HCT116 (cell line): ENCODE data around the gene MORF4L1. TPM values are rescaled to one million over a fixed set of nuclear protein-coding genes. Genes with fewer than 3 reads are reported as not detected.
"Not testable (repeated sequence)": the region's sequence is repeated elsewhere in the genome, so short reads cannot be mapped to it uniquely, and the experiment has no call there.

Source experiments
- ATAC-seq: fragments of 200-7000 bp; cut with Tn5 transposase; 2 replicates; pipeline ENCODE4 v1.9.1; 2020; ENCODE audit warnings: mild to moderate bottlenecking, moderate library complexity
- BruUV-seq: library from RNA; stranded (reverse); fragments of 400-500 nt; replicated peaks from 2 replicates; lab custom pipeline; 2021; lab: Mats Ljungman, UMichigan
- CTCF ChIA-PET: fragments of 300-600 bp; sonication (Branson Sonifier 250); formaldehyde crosslinking; loops from one replicate; lab custom pipeline; 2021; ENCODE audit warnings: antibody characterized with exemption; lab: Charles Lee
- POLR2A ChIA-PET: fragments of 300-600, 350-600 bp; sonication (Branson Sonifier 250); formaldehyde crosslinking; loops from one replicate; lab custom pipeline; 2021; ENCODE audit warnings: antibody characterized with exemption; lab: Charles Lee
- RAD21 ChIA-PET, 2 experiments: fragments of 300-600 bp; sonication (Branson Sonifier 250); formaldehyde crosslinking; loops; one replicate each; lab custom pipeline; 2023; ENCODE audit warnings: low total read pairs in 2 of 2; ENCODE audit not compliant: uncharacterized antibody in 2 of 2, unreplicated experiment in 2 of 2, low non-redundant PET in 1 of 2; lab: Charles Lee
- DNase-seq: peaks from one replicate; pipeline ENCODE4 v3.0.0-alpha.2; 2010; ENCODE audit warnings: low read depth, low spot score
- H2AFZ ChIP-seq: fragments of 200-600 bp; shearing (Covaris generic), sonication (generic); 2 replicates; pipeline ENCODE4 v1.6.1; 2017; ENCODE audit warnings: low read depth, mixed run types, mixed read lengths, antibody characterized with exemption, low read length; ENCODE audit not compliant: poor library complexity, severe bottlenecking
- H3K27ac ChIP-seq: 2 replicates; pipeline ENCODE4 v1.5.1; 2012; ENCODE audit warnings: low read depth, low read length
- H3K27me3 ChIP-seq: fragments of 200-600 bp; sonication (generic); 2 replicates; pipeline ENCODE4 v1.6.1; 2016; ENCODE audit warnings: mixed run types, low read length, mixed read lengths; ENCODE audit not compliant: insufficient read depth
- H3K36me3 ChIP-seq, 2 experiments: fragments of 200-500 bp in 1 of 2; fragments of 200-600 bp in 1 of 2; sonication (Bioruptor generic) in 1 of 2; sonication (generic) in 1 of 2; 2 replicates each; pipeline versions ENCODE4 v1.5.1 to v1.6.1; 2014 to 2016; ENCODE audit warnings: low read length in 2 of 2, inconsistent platforms in 1 of 2, mixed read lengths in 1 of 2, mixed run types in 1 of 2; ENCODE audit not compliant: insufficient read depth in 2 of 2, control insufficient read depth in 1 of 2
- H3K4me1 ChIP-seq, 2 experiments: fragments of 200-600 bp in 1 of 2; sonication (generic) in 1 of 2; 2 replicates each; pipeline versions ENCODE4 v1.5.1 to v1.6.1; 2012 to 2017; ENCODE audit warnings: low read length in 2 of 2, inconsistent platforms in 1 of 2, mild to moderate bottlenecking in 1 of 2, mixed read lengths in 1 of 2, mixed run types in 1 of 2, moderate library complexity in 1 of 2; ENCODE audit not compliant: insufficient read depth in 2 of 2, control insufficient read depth in 1 of 2
- H3K4me2 ChIP-seq: fragments of 200-600 bp; sonication (generic); 2 replicates; pipeline ENCODE4 v1.6.1; 2017; ENCODE audit warnings: mixed run types, low read length, mixed read lengths
- H3K4me3 ChIP-seq, 2 experiments: fragments of 200-600 bp in 1 of 2; sonication (generic) in 1 of 2; replicated peaks in 1 of 2; 2 replicates each; pipeline ENCODE4 v1.5.1; 2011 to 2016; ENCODE audit warnings: low read length in 2 of 2, control low read depth in 1 of 2, low read depth in 1 of 2, mild to moderate bottlenecking in 1 of 2, mixed read lengths in 1 of 2, mixed run types in 1 of 2
- H3K79me2 ChIP-seq: fragments of 200-600 bp; sonication (generic); 2 replicates; pipeline ENCODE4 v1.6.1; 2017; ENCODE audit warnings: mild to moderate bottlenecking, mixed run types, low read length, moderate library complexity, mixed read lengths; ENCODE audit not compliant: insufficient read depth
- H3K9ac ChIP-seq: fragments of 200-600 bp; sonication (generic); 2 replicates; pipeline ENCODE4 v1.6.1; 2016; ENCODE audit warnings: low read length, mixed read lengths
- H3K9me2 ChIP-seq: fragments of 200-600 bp; sonication (generic), shearing (Covaris generic); 2 replicates; pipeline ENCODE4 v1.6.1; 2017; ENCODE audit warnings: mixed run types, mild to moderate bottlenecking, moderate library complexity; ENCODE audit not compliant: insufficient read depth
- H3K9me3 ChIP-seq, 2 experiments: fragments of 200-500 bp in 1 of 2; fragments of 200-600 bp in 1 of 2; sonication (Bioruptor generic) in 1 of 2; sonication (generic) in 1 of 2; 2 replicates each; pipeline ENCODE4 v1.6.1; 2014 to 2017; ENCODE audit warnings: low read length in 2 of 2, mixed read lengths in 2 of 2, inconsistent platforms in 1 of 2, low read depth in 1 of 2, mild to moderate bottlenecking in 1 of 2, mixed run types in 1 of 2, moderate library complexity in 1 of 2; ENCODE audit not compliant: control insufficient read depth in 1 of 2, insufficient read depth in 1 of 2
- H4K20me1 ChIP-seq: fragments of 200-600 bp; sonication (generic), shearing (Covaris generic); 2 replicates; pipeline ENCODE4 v1.6.1; 2017; ENCODE audit warnings: mixed run types, mild to moderate bottlenecking, moderate library complexity; ENCODE audit not compliant: insufficient read depth
- CBX3 ChIP-seq: IDR thresholded peaks from 2 replicates; pipeline ENCODE4 v1.6.1; 2012; ENCODE audit warnings: low read depth
- CEBPB ChIP-seq: IDR thresholded peaks from 2 replicates; pipeline ENCODE4 v1.6.1; 2012; ENCODE audit warnings: low read depth
- EGR1 ChIP-seq: IDR thresholded peaks from 2 replicates; pipeline ENCODE4 v1.6.1; 2012; ENCODE audit warnings: low read depth
- EZH2phosphoT487 ChIP-seq: fragments of 200-600 bp; IDR thresholded peaks from 2 replicates; pipeline ENCODE4 v1.6.1; 2018; ENCODE audit warnings: antibody characterized with exemption, borderline replicate concordance
- FOSL1 ChIP-seq: IDR thresholded peaks from 2 replicates; pipeline ENCODE4 v1.6.1; 2012; ENCODE audit warnings: low read depth
- MAX ChIP-seq: IDR thresholded peaks from 2 replicates; pipeline ENCODE4 v1.6.1; 2012
- POLR2A ChIP-seq: IDR thresholded peaks from 2 replicates; pipeline ENCODE4 v1.7.0; 2011; ENCODE audit warnings: borderline replicate concordance; ENCODE audit not compliant: insufficient read depth, insufficient read length; ENCODE audit errors: extremely low read depth
- RAD21 ChIP-seq: IDR thresholded peaks from 2 replicates; pipeline ENCODE4 v1.6.1; 2012; ENCODE audit warnings: low read depth, mild to moderate bottlenecking
- SP1 ChIP-seq: IDR thresholded peaks from 2 replicates; pipeline ENCODE4 v1.6.1; 2012; ENCODE audit warnings: low read depth
- SRF ChIP-seq: IDR thresholded peaks from 2 replicates; pipeline ENCODE4 v1.6.1; 2012; ENCODE audit warnings: low read depth
- YY1 ChIP-seq: IDR thresholded peaks from 2 replicates; pipeline ENCODE4 v1.6.1; 2011; ENCODE audit warnings: low read length, low read depth, moderate library complexity, mild to moderate bottlenecking; ENCODE audit not compliant: insufficient replicate concordance; ENCODE audit errors: extremely low read depth
- ZNF274 ChIP-seq: fragments of 200-500 bp; sonication (Bioruptor generic); IDR thresholded peaks from 2 replicates; pipeline ENCODE4 v1.6.1; 2014; ENCODE audit warnings: mild to moderate bottlenecking, low read depth, low read length, inconsistent platforms
- intact Hi-C: fragments of 100-400 bp; cut with micrococcal nuclease; formaldehyde crosslinking; loops from 2 replicates; pipeline ENCODE4 v1.10.0; 2022
- total RNA-seq: library from RNA; stranded (reverse); gene quantifications from one replicate; pipeline ENCODE4 v1.2.1, GENCODE V29; 2021; ENCODE audit not compliant: unreplicated experiment

MORF4L1 gene
- total RNA-seq, 1 experiment from 2014 or later: 273 TPM

DNA sequence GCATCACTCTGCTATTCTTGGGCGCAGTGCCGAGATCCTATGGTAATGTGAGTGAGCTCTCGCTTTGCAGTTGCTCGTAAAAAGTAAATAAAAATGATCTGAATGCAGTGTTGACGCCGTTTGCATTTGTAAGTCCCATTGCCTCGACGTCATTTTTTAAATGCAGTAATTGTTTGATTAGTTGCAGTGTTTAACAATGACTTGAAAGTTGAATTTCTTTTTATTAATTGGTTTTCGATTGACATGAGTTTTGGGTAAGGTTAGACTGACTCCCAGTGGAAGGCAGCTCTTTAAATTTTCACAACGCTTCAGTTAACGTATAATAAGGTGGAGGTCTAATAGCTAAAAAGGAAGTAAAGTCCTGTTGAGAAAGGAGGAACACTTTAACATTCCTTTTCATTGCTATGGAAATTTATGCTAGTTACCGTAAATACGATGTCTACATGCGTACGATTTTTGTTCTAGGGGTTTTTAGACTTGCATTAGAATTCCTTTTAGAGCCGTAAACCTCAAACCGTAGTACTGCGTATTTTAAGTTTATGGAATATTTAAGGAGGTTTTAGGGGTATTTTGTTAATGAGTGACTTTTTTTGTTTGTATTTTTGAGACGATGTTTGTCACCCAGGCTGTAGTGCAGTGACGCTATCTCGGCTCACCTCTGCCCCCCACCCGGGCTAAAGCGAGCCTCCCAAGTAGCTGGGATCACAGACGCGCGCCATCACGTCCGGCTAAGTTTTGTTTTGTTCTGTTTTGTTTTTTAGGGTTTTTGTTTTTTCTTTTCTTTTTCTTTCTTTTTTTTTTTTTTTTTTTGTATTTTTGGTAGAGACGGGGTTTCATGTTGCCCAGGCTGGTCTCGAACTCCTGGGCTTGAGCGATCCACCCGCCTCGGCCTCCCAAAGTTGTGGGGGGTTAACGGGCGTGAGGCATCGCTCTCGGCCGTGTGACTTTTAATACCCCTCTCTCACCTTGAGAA lies 1.4 kb downstream of the MORF4L1 start (continued):
- no peak for TF ChIP-seq POLR2A

- no peaks in the 10 kb centered on the region for H3K27me3 ChIP-seq
- no peak overlapping the region for H3K27ac ChIP-seq
- DNase-seq: no peak
- no TSS peak for BruUV-seq
- H4K20me1 ChIP-seq: peaks cover 51% of the 10 kb centered on the region
- no peak overlapping the region for H2AFZ ChIP-seq
- peak overlapping the region; percentile 85 to 98; a peak in 3 of 4 replicates for H3K4me3 ChIP-seq
- no peaks in the 10 kb centered on the region for H3K9me3 ChIP-seq
- H3K36me3 ChIP-seq: peaks cover 0 to 1% of the 10 kb centered on the region in 2 experiments; a peak in 1 of 4 replicates
- ChIA-PET POLR2A (no interaction called here), RAD21 (no interaction called here), CTCF (no interaction called here)
- H3K9ac ChIP-seq: peak overlapping the region; percentile 100
- intact Hi-C loops: no loop called here
- H3K9me2 ChIP-seq: no peaks in the 10 kb centered on the region
- peaks cover 73% of the 10 kb centered on the region for H3K79me2 ChIP-seq
- TF ChIP-seq MAX: no peak
- no peak for TF ChIP-seq CBX3
- no peak for TF ChIP-seq EZH2phosphoT487
- TF ChIP-seq SRF: no peak
- no peak for TF ChIP-seq CEBPB
- TF ChIP-seq ZNF274: no peak
- TF ChIP-seq EGR1: no peak
- TF ChIP-seq POLR2A: no peak
- no peak for TF ChIP-seq SP1
- TF ChIP-seq FOSL1: no peak
- TF ChIP-seq YY1: no peak
- TF ChIP-seq RAD21: no peak
- H3K4me1 ChIP-seq: peaks cover 29 to 57% of the 10 kb centered on the region in 2 experiments
- peak overlapping the region; percentile 73 for H3K4me2 ChIP-seq
- no peak for ATAC-seq
Observed at GRCh38 chr15:78875107-78875914, 2.6 kb downstream of the MORF4L1 start.

- H3K79me2 ChIP-seq: peaks cover 89% of the 10 kb centered on the region
- H2AFZ ChIP-seq, H3K9me3 ChIP-seq, BruUV-seq, H3K9ac ChIP-seq, RAD21 ChIA-PET, H3K4me2 ChIP-seq, H3K4me3 ChIP-seq, DNase-seq, intact Hi-C loops, POLR2A ChIA-PET, ATAC-seq, H3K27ac ChIP-seq, H3K27me3 ChIP-seq, CTCF ChIA-PET, H3K9me2 ChIP-seq: not testable (repeated sequence)
- peaks cover 62% of the 10 kb centered on the region for H4K20me1 ChIP-seq
- H3K36me3 ChIP-seq: peaks cover 5 to 16% of the 10 kb centered on the region in 2 experiments; a peak in 3 of 4 replicates
- peaks cover 29 to 60% of the 10 kb centered on the region in 2 experiments for H3K4me1 ChIP-seq
Observed at GRCh38 chr15:78876954-78877353, 4.3 kb downstream of the MORF4L1 start.
